ENCODE data around the gene CC2D1B. TPM values are rescaled to one million over a fixed set of nuclear protein-coding genes. Genes with fewer than 3 reads are reported as not detected.

The CC2D1B gene
- total RNA-seq, 1 donor from 2014 or later, result 14.3 TPM

GRCh38 chr1:52305417-52306226, 60.4 kb downstream of the CC2D1B start:
- ATAC-seq, result no peak

Other genes with a start within 250 kb of the CC2D1B start
- 12.1 TPM for gene ZFYVE9, start 224.1 kb downstream of the CC2D1B start, total RNA-seq
- 5.7 TPM for gene ORC1, start 38.2 kb upstream of the CC2D1B start, total RNA-seq
- gene PRPF38A, start 38.4 kb upstream of the CC2D1B start, total RNA-seq, result 38.1 TPM
- 21.9 TPM for gene TUT4, start 186.9 kb upstream of the CC2D1B start, total RNA-seq
- gene GPX7, start 236.2 kb upstream of the CC2D1B start, total RNA-seq, result 1.6 TPM